NK-92 (cell line): ENCODE measurements around the gene WAS.
A peak's percentile ranks its signal among the peaks of the same experiment; 100 is the strongest.
"Not testable (repeated sequence)": the region's sequence is repeated elsewhere in the genome, so short reads cannot be mapped to it uniquely, and the experiment has no call there.

Experiments
- DNase-seq: peaks from one replicate; lab custom pipeline; 2025; ENCODE audit not compliant: unreplicated experiment; lab: John Stamatoyannopoulos, UW

The WAS gene

DNA sequence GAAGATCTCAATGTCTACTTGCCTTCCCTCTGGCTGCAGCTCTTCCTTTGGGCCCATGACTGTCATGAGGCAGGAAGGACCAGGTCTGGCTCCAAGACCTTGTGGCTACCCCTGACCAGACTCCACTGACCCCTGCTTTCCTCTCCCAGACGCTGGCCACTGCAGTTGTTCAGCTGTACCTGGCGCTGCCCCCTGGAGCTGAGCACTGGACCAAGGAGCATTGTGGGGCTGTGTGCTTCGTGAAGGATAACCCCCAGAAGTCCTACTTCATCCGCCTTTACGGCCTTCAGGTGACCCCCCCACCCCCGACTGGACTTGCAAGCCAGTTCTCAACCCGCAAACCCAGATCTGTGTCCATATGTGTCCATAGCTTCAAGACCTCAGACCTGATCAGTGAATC is 535 bp downstream of the WAS start:
- no peak for DNase-seq

DNA sequence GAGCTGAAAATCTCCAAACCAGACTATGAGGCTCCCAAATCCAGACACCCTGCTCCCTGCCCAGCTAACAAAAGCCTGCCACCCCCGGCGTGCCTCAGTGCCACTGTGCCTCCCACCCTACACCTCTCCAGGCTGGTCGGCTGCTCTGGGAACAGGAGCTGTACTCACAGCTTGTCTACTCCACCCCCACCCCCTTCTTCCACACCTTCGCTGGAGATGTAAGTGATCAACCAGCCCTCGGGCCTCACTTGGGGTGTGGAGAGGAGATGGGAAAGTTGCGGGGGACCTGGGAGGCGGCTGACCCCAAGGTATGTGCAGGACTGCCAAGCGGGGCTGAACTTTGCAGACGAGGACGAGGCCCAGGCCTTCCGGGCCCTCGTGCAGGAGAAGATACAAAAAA is 1.8 kb downstream of the WAS start:
- no peak for DNase-seq

DNA sequence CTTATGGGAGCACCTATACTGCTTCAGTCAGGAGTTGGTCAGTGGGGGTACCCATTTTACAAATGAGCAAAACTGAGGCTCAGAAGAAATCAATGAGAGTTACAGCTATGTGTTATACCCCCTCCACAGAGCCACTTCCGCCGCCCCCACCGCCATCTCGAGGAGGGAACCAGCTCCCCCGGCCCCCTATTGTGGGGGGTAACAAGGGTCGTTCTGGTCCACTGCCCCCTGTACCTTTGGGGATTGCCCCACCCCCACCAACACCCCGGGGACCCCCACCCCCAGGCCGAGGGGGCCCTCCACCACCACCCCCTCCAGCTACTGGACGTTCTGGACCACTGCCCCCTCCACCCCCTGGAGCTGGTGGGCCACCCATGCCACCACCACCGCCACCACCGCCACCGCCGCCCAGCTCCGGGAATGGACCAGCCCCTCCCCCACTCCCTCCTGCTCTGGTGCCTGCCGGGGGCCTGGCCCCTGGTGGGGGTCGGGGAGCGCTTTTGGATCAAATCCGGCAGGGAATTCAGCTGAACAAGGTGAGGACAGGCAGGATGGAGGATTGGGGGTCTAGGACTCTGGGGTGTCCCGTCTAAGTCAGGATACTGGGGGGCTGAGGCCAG is 5.0 kb downstream of the WAS start:
- DNase-seq = no peak

GRCh38 chrX:48689208-48689920 is 5.8 kb downstream of the WAS start:
- DNase-seq = no peak

DNA sequence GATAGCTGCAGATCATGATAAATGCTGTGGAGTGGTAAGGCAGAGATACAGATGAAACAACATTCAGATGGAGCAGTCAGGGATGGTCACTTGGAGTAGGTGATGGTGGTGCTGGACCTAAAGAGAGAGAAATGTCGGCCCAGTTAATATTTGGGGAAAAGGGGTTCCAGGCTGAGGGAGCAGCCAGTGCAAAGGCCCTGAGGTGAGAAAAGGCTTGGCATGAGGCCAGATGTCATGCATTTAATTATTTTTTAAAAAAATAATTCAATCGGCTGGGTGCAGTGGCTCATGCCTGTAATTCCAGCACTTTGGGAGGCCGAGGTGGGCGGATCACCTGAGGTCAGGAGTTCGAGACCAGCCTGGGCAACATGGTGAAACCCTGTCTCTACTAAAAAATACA is 8.1 kb downstream of the WAS start:
- not testable (repeated sequence) for DNase-seq

DNA sequence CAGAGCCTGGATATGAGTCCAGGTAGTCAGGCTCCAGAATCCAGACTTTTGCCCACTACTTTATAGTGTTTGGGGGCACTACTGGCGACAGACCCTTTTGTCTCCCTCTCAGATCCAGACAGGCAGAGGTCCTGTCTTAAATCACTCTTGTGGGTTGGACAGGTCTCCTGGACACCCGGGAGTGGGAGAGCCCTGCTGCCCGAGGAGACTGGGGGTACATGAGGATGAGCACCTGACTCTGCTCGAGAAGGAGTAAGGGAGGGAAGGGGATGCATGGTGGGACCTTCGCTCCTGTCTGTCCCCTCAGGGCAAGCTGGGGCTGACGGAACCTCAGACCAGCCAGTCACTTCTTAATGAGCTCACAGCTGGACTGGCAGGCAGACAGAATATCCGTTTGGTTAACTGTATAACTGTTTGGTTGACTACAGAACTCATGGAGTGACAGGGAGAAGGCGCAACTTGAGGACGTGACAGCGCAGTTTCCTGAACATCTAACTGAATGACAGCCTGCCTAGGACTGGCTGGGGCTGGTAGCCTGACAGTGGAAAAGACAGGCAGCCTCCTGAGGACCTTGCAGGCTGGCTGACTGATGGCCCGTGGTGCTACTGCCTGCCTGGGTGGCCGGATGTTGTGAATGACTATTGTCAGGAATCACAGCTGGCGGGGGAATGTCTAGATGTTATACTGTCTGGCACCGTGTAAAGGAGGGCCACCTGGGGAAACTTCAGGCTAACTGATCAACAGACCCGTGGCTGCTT is 11.4 kb downstream of the WAS start:
- DNase-seq = no peak

DNA sequence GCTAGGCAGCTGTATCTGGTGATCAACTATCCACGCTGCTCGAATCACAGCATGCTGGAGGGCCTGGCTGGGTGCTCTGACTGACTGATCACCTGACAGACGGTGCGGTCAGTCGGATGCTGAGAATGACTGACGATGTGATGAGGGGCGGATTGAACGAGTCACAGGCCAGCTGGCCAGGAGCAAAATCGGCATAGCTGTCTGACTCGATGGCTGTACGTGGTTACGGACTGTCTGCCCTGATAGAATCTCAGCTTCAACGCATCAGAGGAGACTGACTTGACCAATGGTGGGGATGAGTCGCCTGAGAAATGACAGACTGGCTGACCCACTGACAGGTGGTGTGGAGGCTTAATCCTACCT is 11.9 kb downstream of the WAS start:
- DNase-seq = no peak

GRCh38 chrX:48695925-48696300 is 12.3 kb downstream of the WAS start:
- no peak for DNase-seq

GRCh38 chrX:48696301-48696908 is 12.8 kb downstream of the WAS start, which contains the start of gene SUV39H1:
Gene SUV39H1 (plus strand): TSS chrX:48696734. CDS start chrX:48696785, 51 bp downstream.
- DNase-seq = peak; percentile 5

- no peak for DNase-seq
These were observed 13.5 kb downstream of the WAS start for GRCh38 chrX:48696909-48697727.

GRCh38 chrX:48698306-48698705 is 14.7 kb downstream of the WAS start:
- DNase-seq = no peak

DNA sequence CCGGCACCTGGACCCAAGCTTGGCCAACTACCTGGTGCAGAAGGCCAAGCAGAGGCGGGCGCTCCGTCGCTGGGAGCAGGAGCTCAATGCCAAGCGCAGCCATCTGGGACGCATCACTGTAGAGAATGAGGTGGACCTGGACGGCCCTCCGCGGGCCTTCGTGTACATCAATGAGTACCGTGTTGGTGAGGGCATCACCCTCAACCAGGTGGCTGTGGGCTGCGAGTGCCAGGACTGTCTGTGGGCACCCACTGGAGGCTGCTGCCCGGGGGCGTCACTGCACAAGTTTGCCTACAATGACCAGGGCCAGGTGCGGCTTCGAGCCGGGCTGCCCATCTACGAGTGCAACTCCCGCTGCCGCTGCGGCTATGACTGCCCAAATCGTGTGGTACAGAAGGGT is 16.6 kb downstream of the WAS start:
- no peak for DNase-seq

DNA sequence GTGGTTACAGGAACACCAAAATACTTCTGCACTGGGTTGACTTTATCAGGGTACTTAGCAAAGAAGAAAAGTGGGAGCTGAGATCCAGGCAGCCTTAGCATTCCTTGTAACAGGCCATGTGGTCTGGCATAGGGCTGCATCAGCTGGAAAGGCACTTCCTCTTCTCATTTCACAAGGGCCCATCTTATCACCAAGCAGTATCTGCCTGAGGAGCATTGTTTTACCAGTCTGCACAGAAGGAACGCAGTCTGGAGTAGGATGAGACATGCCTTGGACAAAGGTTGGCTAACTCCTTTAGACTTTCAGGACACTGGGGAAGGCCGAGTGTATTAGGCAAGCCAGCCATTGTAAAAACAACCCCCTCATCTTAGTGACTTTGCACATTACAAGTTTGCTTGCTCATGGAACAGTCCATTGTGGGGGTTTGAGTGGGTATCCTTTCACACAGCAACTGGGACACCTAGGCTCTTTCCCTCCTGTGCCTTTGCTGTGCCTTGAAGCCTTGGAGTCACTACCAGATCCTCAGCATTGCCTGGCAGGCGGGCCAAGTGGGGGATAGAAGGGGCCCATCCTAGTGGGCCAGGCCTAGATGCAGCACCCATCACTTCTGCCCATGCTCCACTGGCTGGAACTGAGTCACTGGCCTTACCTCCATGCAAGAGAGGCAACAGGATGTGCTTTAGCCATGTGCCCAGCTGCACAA is 17.5 kb downstream of the WAS start:
- DNase-seq = no peak

DNA sequence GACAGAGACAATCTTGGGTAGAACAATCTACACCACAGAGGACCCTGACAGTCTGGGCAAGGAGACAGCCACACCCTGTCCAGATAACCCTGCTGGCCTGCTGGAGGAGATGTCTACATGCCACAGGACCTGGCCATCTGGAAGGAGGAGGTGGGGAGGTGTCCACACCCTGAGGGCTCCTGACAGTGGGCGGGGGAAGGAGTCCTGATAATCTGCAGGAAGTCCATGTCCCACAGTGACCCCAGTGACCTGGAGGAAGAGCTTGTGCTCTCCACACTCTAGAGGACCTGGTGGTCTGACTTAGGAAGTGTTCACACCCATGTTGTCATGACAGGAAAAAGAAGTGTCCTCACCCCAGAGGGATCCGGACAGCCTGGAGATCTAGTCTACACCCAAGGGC is 18.4 kb downstream of the WAS start:
- no peak for DNase-seq

- DNase-seq = no peak
These were observed 19.1 kb downstream of the WAS start for GRCh38 chrX:48702716-48703115.

GRCh38 chrX:48703228-48703627 is 19.6 kb downstream of the WAS start:
- DNase-seq = no peak

DNA sequence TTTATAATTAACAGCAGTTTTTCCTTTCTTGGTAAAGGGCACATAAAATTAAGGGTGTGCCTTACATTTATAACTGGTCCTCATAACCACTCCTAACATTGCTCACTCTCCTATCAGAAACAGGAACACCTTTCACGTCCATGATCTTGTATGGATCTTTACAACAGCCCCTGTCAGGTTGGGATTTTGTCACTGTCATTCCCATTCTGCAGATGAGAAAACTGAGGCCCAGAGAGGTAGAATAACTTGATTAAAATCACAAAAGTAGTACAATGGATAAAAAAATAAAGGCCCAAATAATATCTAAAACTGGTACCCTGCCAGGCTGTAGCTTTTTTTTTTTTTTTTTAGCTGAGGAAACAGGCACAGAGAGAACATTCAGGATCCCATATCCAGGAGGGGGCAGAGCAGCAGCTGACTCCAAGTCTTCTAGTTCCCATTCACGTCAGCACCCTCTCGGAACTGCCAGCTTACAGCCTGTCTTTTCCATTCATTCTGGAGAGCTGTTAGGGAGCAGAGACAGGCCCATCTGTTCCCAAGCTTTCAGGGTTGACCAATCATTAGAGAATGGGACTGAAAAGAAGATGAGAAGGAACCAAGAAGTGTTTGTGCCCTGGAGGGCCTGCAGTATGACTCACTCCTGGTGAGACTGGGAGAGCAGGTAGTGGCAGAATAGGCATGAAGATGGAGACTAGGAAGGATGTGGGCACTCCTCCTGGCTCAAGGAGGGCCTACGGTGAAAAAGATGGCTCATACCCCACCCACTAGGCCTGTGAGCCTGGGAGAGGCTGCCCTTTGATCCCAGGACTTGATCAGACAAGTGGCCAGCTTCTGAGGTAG is 20.3 kb downstream of the WAS start:
- DNase-seq = no peak

DNA sequence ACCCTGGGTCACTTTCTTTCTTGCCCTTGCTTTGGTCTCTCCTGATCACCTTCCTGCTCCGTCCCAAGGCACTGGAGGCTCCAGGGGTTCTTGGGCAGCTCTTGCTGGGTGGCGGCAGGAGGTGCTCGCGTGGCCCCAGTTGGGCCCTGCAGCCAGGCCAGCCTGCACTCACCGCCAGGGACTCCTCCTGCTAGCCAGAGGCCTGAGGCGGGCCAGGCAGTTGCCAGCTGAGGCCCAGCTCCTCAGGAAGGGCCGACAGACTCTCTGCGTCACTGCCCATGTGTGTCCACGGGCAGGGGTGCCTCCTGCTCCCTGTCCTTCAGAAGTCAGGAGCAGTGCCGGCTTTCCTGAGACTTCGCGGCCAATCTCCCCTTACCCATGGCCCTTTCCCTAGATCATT is 22.3 kb downstream of the WAS start:
- no peak for DNase-seq

DNA sequence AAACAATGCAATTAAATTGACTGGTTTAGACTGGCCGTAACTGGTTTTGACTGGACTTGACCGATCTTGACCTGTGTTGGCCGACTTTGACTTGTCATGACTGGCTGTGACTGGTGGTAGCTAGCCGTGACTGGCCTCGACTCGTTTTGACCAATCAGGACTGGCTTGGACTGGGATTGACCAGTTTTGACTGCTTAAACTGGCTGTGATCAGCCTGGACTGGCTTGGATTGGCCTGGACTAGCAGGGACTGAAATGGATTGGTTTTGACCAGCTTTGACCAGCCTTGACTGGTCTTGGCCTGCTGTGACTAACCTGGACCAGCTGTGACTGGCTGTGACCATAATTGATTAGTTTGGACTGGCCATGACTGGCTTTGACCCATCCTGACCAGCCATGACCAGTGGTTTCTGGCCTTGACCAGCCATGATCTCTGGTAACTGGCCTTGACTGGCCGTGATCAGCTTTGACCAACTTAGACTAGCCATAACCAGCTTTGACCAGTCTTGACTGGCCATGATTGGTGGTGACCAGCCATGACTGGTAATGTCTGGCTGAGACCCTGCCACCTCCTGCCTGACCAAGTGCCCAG is 26.0 kb downstream of the WAS start:
- DNase-seq = no peak
